H9 (cell line): ENCODE data around the gene KAZN. TPM values are rescaled to one million over a fixed set of nuclear protein-coding genes. Genes with fewer than 3 reads are reported as not detected.

ENCODE experiments used
- DNase-seq: peaks from one replicate; pipeline ENCODE4 v3.0.0-alpha.2; 2017
- H2AFZ ChIP-seq: one replicate; pipeline ENCODE4 v1.6.1; 2013; ENCODE audit warnings: mild to moderate bottlenecking, low read length, control low read depth, moderate library complexity
- H2AK5ac ChIP-seq: 2 replicates; pipeline ENCODE4 v1.6.1; 2013; ENCODE audit warnings: low read length, control low read depth, mixed read lengths; ENCODE audit not compliant: insufficient read length
- H2BK120ac ChIP-seq: one replicate; pipeline ENCODE4 v1.6.1; 2013; ENCODE audit warnings: low read depth, mild to moderate bottlenecking, low read length, control low read depth, inconsistent platforms; ENCODE audit not compliant: poor library complexity, severe bottlenecking
- H2BK12ac ChIP-seq: 2 replicates; pipeline ENCODE4 v1.6.1; 2013; ENCODE audit warnings: low read length, control low read depth, mixed read lengths, low read depth; ENCODE audit not compliant: insufficient read length
- H2BK15ac ChIP-seq: 2 replicates; pipeline ENCODE4 v1.6.1; 2013; ENCODE audit warnings: low read depth, low read length, control low read depth
- H2BK20ac ChIP-seq: one replicate; pipeline ENCODE4 v1.6.1; 2013; ENCODE audit warnings: low read depth, mild to moderate bottlenecking, low read length, control low read depth, inconsistent platforms; ENCODE audit not compliant: poor library complexity, severe bottlenecking
- H2BK5ac ChIP-seq: 2 replicates; pipeline ENCODE4 v1.6.1; 2013; ENCODE audit warnings: low read length, control low read depth, mixed read lengths; ENCODE audit not compliant: insufficient read length
- H3K14ac ChIP-seq: 2 replicates; pipeline ENCODE4 v1.6.1; 2013; ENCODE audit warnings: low read length, control low read depth; ENCODE audit not compliant: insufficient read depth
- H3K18ac ChIP-seq: 2 replicates; pipeline ENCODE4 v1.6.1; 2013; ENCODE audit warnings: low read depth, mild to moderate bottlenecking, mixed read lengths, low read length, control low read depth; ENCODE audit not compliant: insufficient read length
- H3K23ac ChIP-seq: 2 replicates; pipeline ENCODE4 v1.6.1; 2013; ENCODE audit warnings: low read length, control low read depth, mixed read lengths, low read depth; ENCODE audit not compliant: insufficient read length
- H3K23me2 ChIP-seq: 2 replicates; pipeline ENCODE4 v1.6.1; 2013; ENCODE audit warnings: low read depth, mild to moderate bottlenecking, mixed read lengths, low read length, control low read depth; ENCODE audit not compliant: insufficient read length, poor library complexity, severe bottlenecking
- H3K27ac ChIP-seq: 2 replicates; pipeline ENCODE4 v1.5.1; 2013; ENCODE audit warnings: low read length, control low read depth, mixed read lengths, low read depth; ENCODE audit not compliant: insufficient read length
- H3K27me3 ChIP-seq: 2 replicates; pipeline ENCODE4 v1.6.1; 2013; ENCODE audit warnings: low read length, control low read depth, inconsistent platforms; ENCODE audit not compliant: insufficient read depth
- H3K4ac ChIP-seq: 2 replicates; pipeline ENCODE4 v1.6.1; 2013; ENCODE audit warnings: low read depth, mild to moderate bottlenecking, control low read depth, inconsistent platforms, low read length, moderate library complexity
- H3K4me1 ChIP-seq: 2 replicates; pipeline ENCODE4 v1.6.1; 2013; ENCODE audit warnings: low read length, control low read depth, inconsistent platforms; ENCODE audit not compliant: insufficient read depth
- H3K4me2 ChIP-seq: 2 replicates; pipeline ENCODE4 v1.6.1; 2013; ENCODE audit warnings: low read length, control low read depth, mixed read lengths; ENCODE audit not compliant: insufficient read length, insufficient read depth
- H3K56ac ChIP-seq: 2 replicates; pipeline ENCODE4 v1.6.1; 2013; ENCODE audit warnings: low read depth, mild to moderate bottlenecking, mixed read lengths, low read length, control low read depth; ENCODE audit not compliant: insufficient read length
- H3K79me1 ChIP-seq: 2 replicates; pipeline ENCODE4 v1.6.1; 2013; ENCODE audit warnings: low read depth, mild to moderate bottlenecking, moderate library complexity, low read length, control low read depth, inconsistent platforms; ENCODE audit not compliant: insufficient read depth, poor library complexity, severe bottlenecking
- H3K79me2 ChIP-seq: 2 replicates; pipeline ENCODE4 v1.6.1; 2013; ENCODE audit warnings: low read length, control low read depth, inconsistent platforms; ENCODE audit not compliant: insufficient read depth
- H3K9ac ChIP-seq: 2 replicates; pipeline ENCODE4 v1.6.1; 2013; ENCODE audit warnings: low read length, control low read depth, mixed read lengths; ENCODE audit not compliant: insufficient read length; ENCODE audit errors: extremely low read depth
- H3K9me3 ChIP-seq: one replicate; pipeline ENCODE4 v1.6.1; 2013; ENCODE audit warnings: low read depth, low read length, inconsistent platforms; ENCODE audit not compliant: control insufficient read depth
- H3T11ph ChIP-seq: one replicate; pipeline ENCODE4 v1.6.1; 2013; ENCODE audit warnings: mild to moderate bottlenecking, low read length, control low read depth, inconsistent platforms
- H4K20me1 ChIP-seq: one replicate; pipeline ENCODE4 v1.6.1; 2013; ENCODE audit not compliant: control insufficient read depth, insufficient read length, insufficient read depth
- H4K5ac ChIP-seq: 2 replicates; pipeline ENCODE4 v1.6.1; 2013; ENCODE audit warnings: low read depth, mild to moderate bottlenecking, mixed read lengths, low read length, control low read depth; ENCODE audit not compliant: insufficient read length
- H4K8ac ChIP-seq: replicated peaks from 2 replicates; pipeline ENCODE4 v1.6.1; 2013; ENCODE audit warnings: low read length, control low read depth, mixed read lengths, low read depth; ENCODE audit not compliant: insufficient read length
- H4K91ac ChIP-seq: 2 replicates; pipeline ENCODE4 v1.6.1; 2013; ENCODE audit warnings: low read depth, mild to moderate bottlenecking, moderate library complexity, mixed read lengths, low read length, control low read depth; ENCODE audit not compliant: insufficient read length
- H3K27ac Mint-ChIP-seq, 3 experiments: 2 replicates in 2 of 3; 3 replicates in 1 of 3; pipeline ENCODE4 v1.8.0; 2020 to 2021; ENCODE audit warnings: mixed read lengths in 3 of 3, mild to moderate bottlenecking in 1 of 3, moderate library complexity in 1 of 3
- H3K27me3 Mint-ChIP-seq: 2 replicates; pipeline ENCODE4 v1.8.0; 2021; ENCODE audit warnings: low read depth, mild to moderate bottlenecking, moderate library complexity, mixed read lengths
- H3K36me3 Mint-ChIP-seq, 3 experiments: 2 replicates in 2 of 3; 3 replicates in 1 of 3; pipeline ENCODE4 v1.8.0; 2020 to 2021; ENCODE audit warnings: low read depth in 3 of 3, mixed read lengths in 3 of 3; ENCODE audit not compliant: insufficient read depth in 1 of 3
- H3K4me1 Mint-ChIP-seq, 2 experiments: 2 replicates each; pipeline ENCODE4 v1.8.0; 2020; ENCODE audit warnings: mixed read lengths in 2 of 2
- H3K4me3 Mint-ChIP-seq, 2 experiments: 2 replicates in 1 of 2; 3 replicates in 1 of 2; pipeline ENCODE4 v1.8.0; 2020 to 2021; ENCODE audit warnings: mild to moderate bottlenecking in 2 of 2, mixed read lengths in 2 of 2, moderate library complexity in 1 of 2
- H3K9me3 Mint-ChIP-seq, 2 experiments: 2 replicates in 1 of 2; 3 replicates in 1 of 2; pipeline ENCODE4 v1.8.0; 2020; ENCODE audit warnings: mild to moderate bottlenecking in 2 of 2, mixed read lengths in 2 of 2, moderate library complexity in 1 of 2
- CTCF ChIP-seq: fragments of 200-600 bp; sonication (generic); conservative IDR thresholded peaks from 3 replicates; pipeline ENCODE4 v1.8.0; 2021; ENCODE audit warnings: antibody characterized with exemption, mild to moderate bottlenecking
- WGBS: extraction: QIAGEN DNeasy Blood & Tissue Kit; methylation state at CpG from one replicate; pipeline ENCODE4 v1.1.7; 2013; ENCODE audit warnings: missing lambda C conversion rate, low lambda C conversion rate, mixed read lengths; ENCODE audit not compliant: insufficient read length; ENCODE audit errors: extremely low coverage; 5-methylcytosine and 5-hydroxymethylcytosine counted together
- total RNA-seq: library from RNA; stranded (reverse); gene quantifications from 2 replicates; pipeline ENCODE4 v1.2.1, GENCODE V29; 2021

Gene KAZN
- total RNA-seq, 1 experiment from 2014 or later: 7.6 TPM

- no peak overlapping the region for H3K4me2 ChIP-seq
- no CpG with 5 or more reads among the region's 6 CpGs for WGBS
Observed at GRCh38 chr1:15029036-15029435, 430.6 kb downstream of the KAZN start.

More at GRCh38 chr1:15029036-15029435, 430.6 kb downstream of the KAZN start:
- no peaks in the 10 kb centered on the region for H3K79me2 ChIP-seq
- H3T11ph ChIP-seq: no peak overlapping the region
- no peak overlapping the region for H3K4ac ChIP-seq
- H3K9me3 Mint-ChIP-seq: no peaks in the 10 kb centered on the region
- peaks cover 7% of the 10 kb centered on the region; the same call in 1 of the 2 replicates for H3K4me1 ChIP-seq
- no peak overlapping the region for H3K27ac ChIP-seq
- no peak overlapping the region for H2AFZ ChIP-seq
- no peak overlapping the region for H3K4me3 Mint-ChIP-seq
- no peaks in the 10 kb centered on the region for H3K79me1 ChIP-seq
- H2BK20ac ChIP-seq: no peak overlapping the region
- H2AK5ac ChIP-seq: no peak overlapping the region
- H3K23ac ChIP-seq: no peak overlapping the region
- peak overlapping the region in 2 of 3 experiments; percentile 34 to 67; a peak in 1 of 7 replicates for H3K27ac Mint-ChIP-seq
- no peaks in the 10 kb centered on the region for H3K9me3 ChIP-seq
- no peaks in the 10 kb centered on the region for H3K27me3 ChIP-seq
- peaks cover 26 to 32% of the 10 kb centered on the region in 2 experiments for H3K4me1 Mint-ChIP-seq
- no peak for TF ChIP-seq CTCF
- H3K56ac ChIP-seq: no peak overlapping the region
- H4K20me1 ChIP-seq: peaks cover 2% of the 10 kb centered on the region
- no peak overlapping the region for H2BK15ac ChIP-seq
- no peak overlapping the region for H2BK5ac ChIP-seq
- no peak overlapping the region for H4K5ac ChIP-seq
- no peak overlapping the region for H2BK12ac ChIP-seq
- no peak overlapping the region for H3K9ac ChIP-seq
- no peak overlapping the region for H4K91ac ChIP-seq
- no peaks in the 10 kb centered on the region for H3K36me3 Mint-ChIP-seq
- H3K23me2 ChIP-seq: no peaks in the 10 kb centered on the region
- H3K14ac ChIP-seq: no peak overlapping the region
- H2BK120ac ChIP-seq: no peak overlapping the region
- no peak for DNase-seq
- peaks cover 4% of the 10 kb centered on the region for H3K27me3 Mint-ChIP-seq
- no peak overlapping the region for H3K18ac ChIP-seq
- no peak overlapping the region for H4K8ac ChIP-seq
